ENCODE measurements around the gene DBN1.

The DBN1 gene

DNA sequence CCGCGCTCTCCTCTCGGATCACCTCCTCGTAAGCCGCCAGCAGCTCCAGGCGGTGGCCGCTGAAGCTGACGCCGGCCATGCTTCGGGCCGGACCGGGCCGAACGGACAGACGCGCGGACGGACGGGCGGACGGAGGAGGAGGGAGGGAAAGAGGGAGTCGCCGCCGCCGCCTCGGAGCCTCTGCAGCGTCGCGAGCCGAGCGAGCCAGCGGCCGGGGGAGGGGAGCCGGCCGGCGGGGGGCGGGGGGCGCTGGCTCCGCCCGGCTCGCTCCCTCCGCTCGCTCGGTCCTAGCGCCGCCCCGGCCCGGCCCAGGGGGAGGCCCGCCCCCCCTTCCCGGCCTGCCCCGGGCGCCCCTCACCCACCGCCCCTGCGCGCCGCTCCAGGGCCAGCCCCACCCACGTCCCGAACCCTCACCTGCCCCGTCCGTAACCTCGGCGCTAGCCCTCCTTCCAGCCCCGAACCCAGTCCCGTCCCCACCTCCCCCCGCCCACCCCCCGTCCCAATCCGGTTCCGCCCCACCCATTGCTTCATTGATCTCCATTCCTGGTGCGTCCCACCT is at the start of gene DBN1:
TSS of gene DBN1 (minus strand) at position 192 of the 559 bp plus-strand sequence. CDS start at position 79, 113 bp downstream.
- no peak for DNase-seq

DNA sequence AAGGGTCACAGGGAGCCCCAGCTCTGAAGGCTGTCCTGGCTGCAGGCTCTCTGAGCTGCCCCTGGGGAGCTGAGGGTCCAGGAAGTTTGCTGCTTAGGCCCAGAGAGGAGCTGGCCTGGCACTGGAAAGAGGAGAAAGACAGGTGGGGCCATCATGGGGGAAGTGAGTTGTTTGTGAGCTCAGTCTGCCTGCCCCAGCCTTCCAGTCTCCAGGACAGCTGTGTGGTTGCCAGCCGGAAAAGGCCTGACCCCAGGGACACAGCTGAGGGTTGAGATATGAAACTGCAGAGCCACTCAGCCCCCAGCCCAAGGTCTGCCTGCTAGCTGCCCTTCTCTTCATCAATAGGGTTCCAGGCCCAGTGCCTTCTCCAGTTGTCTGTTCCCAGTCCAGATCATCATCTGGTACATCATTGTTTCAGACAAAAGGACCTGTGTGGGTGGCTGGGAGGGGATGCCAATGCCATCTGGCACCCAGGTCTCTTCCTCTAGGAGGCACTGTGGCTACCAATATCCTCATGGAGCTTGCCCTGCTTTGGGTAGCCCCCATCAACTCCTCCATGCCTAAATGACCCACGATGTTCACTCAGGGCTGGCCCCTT is 47.6 kb upstream of the DBN1 start:
- DNase-seq = no peak

DNA sequence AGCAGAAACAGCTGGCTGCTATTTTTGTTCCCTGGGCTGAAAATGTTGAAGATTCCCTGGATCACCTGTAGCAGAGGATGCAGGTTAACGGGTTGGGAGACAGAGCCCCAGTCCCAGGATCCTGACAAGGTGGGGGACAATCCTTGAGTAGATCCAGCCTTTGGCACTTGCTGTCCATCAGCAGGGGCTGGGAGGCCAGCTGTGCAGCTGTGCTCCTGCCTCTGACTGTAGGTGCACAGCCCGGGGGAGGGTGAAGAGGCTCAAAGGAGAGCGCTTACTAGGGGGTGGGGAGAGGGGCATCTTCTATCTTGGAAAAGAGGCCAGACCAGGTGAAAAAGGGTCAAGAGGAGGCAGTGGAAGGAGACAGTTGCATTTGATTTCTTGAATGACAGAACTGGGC is 46.8 kb upstream of the DBN1 start:
- DNase-seq = no peak

DNA sequence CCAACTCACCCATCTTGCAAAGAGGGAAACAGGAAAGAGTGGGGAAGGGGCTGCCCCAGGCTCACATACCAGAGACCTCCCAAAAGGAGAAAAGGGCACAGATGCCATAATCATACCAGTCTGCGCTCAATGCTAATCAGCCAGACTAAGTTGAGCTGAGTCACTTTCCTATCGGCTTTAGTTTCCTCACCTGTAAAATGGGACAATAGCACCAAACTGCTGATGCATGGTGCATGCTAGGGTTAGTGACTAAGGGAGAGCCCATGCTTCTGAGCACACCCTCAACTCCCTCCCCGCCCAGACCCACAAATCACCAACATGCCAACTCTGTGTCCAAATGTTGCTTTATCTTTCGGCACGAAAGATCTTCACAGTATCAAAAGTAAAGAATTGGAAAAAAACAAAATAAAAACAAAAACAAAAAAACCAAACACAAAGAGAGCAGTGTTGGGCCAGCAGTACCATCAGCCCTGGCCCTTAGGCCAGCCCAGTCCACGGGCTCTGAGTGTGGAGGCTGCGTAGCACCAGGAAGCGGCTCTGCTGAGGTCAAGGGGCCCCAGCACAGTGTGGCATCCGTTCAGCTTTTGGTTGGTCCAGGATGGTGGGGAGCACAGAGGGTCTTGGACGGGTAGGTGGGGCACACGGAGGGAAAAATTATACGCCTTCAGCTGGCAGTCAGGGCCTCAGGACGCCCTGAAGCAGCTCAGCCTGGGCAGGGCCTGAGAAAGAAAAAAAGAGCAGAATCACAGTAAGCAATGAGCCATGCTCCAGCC is 46.2 kb upstream of the DBN1 start:
- DNase-seq = no peak

DNA sequence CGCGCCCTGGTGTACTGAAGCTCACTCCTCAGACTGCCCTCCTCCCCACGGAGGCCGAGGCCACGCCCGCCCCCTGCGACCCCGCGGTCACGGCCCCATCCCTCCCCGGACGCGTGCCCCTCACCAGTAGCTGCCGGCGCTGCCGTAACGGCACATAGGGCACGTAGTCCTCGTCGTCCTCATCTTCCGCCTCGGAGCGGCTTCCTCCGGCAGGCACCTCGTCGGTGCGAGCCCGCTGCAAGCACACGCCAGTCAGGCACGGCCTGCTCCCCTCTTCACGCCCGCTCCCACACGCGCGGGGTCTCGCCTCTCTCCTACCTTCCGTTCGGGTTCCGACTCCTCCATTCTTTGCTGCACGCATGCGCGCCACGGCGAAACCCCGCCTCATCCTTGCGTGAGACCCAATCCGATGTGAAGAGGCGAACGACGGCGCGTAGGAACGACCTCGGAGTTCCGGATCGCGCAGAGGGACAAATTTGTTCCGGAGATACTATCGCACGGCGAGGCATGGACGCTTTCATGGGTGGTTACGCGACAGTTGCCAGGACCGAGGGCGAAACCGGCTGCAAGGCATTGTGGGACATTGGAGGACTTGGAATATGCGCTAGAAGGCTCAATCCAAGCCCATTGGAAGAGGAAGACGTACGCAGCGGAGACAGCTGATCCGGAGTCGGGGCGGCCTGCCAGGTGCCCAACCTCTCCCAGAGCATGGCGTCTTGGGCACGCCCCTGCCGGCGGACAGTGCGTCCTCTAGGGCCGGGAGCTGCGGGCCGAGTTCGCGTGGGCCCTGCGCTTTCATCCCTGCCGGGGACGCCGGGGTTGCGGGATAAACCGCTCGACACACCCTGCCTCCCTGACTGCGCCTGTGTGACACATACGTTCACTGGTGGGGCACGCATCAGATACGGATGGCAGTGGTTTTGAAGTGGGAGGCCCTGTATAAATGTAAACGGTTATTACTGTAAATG is 43.5 kb upstream of the DBN1 start, which contains the start of gene DDX41:
TSS of gene DDX41 (minus strand) at position 361 of the 968 bp plus-strand sequence. CDS start at position 345, 16 bp downstream.
- DNase-seq = peak; percentile 97

DNA sequence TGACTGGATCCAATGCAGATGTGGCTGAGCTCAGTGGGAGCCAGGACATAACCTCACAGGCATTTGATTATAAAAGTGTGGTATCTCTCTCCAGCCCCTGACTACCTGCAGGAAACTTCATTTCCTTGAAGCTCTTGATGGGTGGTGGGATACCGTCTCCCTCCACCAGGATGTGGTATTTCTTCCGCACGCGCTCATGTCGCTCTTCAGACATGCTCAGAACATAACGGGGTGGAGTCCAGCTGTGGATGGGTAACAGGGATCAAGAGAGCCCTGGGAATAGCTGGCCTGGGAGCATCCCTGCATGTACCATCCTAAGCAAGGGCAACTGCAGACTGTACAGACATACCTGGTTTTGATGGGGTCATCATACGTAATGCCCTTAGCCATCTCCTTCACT is 42.1 kb upstream of the DBN1 start:
- no peak for DNase-seq

DNA sequence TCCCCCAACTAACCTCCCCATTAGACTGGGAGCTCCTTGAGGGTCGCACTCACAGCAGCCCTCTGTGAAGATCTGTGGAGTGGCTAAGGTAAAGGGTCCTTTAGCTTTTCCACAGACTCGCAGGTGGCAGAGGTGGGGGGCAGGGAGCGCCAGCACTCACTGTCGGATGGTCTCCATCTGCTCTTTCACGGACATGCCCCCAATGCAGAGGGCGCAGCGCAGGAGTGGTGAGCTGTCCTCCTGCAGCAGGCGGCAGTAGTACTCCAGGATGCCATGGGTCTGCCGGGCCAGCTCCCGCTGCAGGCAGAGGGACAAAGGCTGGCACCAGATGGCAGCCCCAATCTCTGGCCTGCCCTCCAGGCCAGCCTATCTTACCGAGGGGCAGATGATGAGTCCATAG is 41.1 kb upstream of the DBN1 start:
- no peak for DNase-seq

DNA sequence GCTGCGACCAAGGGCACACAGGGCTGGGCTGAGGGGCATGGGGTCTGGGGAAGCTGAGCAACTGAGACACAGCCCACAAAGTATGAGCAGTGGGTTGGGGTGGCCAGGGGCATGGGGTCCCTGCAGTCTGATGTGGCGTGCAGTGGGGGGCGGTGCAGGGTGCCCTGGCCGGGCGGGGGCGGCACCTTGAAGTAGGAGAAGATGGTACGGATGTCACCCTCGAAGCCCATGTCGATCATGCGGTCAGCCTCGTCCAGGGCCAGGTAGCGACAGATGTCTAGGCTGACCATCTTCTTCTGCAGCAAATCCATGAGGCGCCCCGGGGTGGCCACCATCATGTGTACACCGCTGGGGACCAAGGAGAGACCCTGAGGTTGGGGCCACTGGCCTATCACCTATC is 40.1 kb upstream of the DBN1 start:
- DNase-seq = no peak

DNA sequence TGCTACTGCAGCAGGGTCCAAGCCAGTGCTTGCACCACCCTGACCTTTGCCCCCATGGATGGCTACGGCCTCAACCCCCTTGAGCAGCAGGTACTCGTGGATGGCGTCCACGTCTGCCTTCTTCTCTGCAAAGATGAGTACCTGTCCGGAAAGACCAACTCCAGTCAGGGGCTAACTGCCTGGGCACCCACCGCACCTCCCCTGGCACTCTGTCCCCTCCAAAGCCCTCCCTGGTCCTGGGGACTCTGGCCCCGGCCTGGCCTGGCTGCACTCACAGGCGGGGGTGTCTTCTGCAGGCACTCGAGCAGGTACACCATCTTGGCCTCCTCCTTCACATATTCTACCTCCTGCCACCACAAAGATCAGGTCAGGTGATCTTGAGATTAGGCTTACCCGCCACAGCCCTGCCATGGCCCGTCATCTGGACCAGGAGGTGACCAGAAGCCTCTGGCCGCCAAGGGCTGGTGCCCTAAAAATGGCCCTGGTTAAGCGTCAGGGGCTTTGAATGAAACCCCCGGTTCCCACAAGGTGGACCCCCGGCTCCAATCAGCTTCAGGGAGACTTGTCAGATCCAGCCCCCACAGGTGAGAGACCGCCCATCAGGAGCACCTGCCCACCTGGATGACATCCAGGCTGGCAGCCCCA is 39.4 kb upstream of the DBN1 start:
- DNase-seq = no peak

DNA sequence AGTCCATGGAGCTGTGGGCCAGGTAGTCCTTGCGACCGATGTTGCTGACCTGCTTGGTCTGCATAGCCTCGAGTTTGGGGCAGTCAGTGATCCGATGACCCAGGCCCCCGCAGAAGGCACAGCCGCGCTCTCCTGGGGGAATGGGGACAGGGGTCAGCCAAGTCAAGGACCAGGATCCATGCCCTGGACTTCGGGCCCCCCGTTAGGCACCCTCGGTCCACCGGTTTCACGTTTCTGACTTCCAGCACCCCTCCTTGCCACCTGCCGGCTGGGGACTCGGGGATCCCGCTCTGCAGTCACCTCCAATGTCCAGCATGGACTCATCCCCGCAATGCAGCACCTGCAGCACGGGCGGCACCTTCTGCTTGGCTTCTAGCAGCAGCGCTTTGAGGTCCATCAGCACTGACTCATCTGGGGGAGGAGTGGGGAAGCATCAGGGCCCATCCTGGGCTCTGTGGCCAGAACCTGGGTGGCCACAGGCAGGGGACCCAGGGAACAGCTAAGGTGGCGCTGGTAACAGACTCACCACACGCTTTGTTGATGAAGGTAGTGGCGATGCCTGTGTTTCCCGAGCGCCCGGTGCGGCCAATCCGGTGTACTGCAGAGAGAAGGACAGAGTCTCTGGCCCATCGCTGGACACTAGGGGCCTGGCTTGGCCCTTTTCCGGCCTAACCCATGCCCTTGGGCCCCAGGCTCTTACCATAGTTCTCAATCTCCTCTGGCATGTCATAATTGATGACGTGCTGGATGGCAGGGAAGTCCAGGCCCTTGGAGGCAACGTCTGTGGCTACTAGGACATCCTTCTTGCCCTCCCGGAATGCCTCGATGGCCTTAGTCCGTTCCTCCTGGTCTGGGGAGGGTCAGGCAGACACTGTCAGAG is 38.6 kb upstream of the DBN1 start:
- no peak for DNase-seq

DNA sequence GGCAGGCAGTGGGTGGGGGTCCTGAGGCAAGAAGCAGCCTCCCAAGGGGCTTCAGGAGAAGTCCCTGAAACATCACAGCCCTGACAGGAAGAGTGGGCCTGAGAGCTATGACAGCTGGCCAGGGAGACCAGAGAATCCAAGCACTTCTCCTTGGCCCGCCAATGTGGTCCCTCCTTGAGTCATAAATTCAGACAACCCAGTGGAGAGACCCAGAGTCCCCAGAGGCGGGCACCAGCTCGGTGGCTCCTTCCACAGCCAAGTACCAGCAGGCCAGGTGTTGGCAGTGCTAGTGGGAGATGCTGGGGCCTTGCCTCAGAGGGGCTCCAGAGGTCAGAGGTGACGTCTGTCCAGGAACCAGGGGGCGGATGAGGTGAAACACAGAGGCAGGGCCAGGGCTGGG is 37.7 kb upstream of the DBN1 start:
- no peak for DNase-seq

DNA sequence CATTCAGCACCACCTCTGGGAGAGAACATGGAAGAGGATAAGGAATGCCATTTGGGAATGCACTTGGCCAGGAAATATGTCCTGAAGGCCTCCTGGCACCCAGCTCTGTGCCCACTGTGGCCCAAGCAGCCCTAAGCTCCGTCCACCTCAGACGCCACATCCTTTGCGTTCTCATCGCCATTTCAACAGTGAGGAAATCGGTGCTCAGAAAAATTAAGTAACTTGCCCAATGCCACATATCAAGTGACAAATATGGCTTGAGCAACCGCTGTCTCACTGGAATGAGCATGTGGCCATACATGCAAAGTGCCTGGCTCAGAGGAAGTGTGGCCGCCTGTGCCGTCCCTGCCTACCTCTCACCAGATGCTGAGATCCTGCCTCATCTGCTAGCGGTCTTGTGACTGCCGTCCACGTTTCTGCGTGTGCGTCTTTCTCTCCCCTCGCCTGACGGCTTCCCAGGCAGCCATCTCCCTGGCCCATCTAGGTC is 37.2 kb upstream of the DBN1 start:
- no peak for DNase-seq

DNA sequence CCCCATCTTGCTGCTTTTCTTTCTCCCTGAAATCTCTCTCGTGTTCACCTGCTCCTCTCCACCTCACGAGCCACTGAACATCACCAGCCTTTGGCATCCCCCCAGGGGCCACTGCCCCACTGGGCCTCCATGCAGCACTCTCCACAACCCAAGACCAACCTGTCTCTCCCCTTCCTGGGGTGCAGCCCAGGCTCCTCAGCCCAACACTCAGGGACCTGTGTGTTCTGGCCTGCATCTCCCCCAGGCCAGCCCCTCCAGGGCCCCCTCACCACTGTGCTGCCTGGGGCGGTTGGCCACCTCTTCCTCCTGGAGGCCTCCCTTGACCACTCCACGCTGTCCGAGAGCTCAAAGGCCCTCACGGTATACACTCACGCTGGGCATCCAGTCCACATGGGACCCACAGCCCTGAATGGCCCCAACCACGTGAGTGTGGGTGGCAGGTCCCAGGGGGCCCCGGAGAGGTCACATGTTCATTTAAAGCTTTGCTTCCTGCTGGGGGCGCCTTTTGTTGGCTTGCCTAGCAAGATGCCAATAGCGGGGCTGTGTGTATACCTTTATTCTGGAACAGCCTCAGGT is 36.6 kb upstream of the DBN1 start:
- DNase-seq = no peak

DNA sequence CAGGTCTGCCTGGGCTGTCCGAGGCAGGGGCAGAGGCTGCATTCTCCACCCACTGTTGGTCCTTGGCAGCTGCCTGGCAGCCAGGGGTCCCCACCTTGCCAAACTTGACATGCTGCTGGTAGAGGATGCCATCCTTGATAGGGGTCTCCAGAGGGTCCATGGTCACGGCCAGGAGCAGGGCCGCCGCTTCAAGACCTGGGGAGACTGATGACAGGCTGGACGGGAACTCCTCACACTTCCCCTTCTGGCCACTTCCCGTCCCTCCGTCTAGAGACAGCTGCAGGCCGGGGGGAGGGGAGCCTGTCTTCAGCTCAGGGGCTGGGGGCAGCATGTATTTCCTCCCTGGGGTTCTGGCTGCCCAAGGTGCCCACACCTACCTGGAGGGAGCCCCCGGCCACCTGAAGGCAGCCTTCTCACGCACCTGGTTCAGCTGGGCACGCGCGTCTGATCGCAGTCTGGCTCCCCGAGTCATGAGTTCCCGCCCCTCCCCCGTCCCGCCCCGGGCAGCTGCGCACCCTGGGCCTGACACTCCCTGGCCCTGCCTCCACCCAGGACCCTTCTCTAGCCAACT is 36.0 kb upstream of the DBN1 start, which contains the start of gene DOK3:
TSS of gene DOK3 (minus strand) at position 446 of the 571 bp plus-strand sequence. CDS start at position 160, 286 bp downstream.
- DNase-seq = no peak

DNA sequence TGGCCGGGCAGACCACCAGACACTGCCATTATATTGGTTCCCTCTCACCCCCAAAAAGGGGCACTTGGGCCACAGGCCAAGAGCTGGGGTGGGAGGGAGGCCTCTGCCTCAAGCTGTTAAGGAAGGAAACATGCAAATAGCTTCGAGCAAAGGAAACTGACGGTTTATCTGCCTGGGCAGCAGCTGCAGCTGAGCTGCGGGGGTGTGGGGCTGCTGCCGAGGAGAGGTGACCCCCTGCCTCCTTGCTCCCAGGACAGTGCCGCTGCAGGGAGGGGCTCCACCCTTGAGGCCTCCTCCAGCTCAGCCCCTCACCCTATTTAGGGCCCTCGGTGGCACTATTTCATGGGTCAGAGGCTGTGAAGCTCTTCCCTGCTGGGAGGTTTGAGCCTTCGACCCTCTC is 35.4 kb upstream of the DBN1 start:
- DNase-seq = no peak

DNA sequence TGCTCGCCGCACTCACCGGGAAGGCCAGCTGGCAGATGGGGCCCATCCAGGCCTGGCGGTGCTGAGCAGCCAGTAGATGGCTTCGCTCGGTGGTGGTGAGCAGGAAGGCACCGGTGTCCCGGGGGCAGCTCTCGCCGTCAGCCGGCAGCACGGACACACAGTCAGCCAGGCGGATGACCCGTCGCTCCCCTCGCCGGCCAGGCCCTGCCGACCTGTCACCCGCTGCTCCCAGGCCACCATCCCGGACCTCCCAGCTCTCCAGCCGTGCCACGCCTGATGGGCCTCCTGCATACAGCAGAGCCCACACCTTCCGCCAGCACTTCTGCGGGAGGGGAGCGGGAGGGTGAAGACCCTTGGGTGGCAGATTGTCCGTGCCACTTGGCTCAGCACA is 34.8 kb upstream of the DBN1 start:
- DNase-seq = no peak

DNA sequence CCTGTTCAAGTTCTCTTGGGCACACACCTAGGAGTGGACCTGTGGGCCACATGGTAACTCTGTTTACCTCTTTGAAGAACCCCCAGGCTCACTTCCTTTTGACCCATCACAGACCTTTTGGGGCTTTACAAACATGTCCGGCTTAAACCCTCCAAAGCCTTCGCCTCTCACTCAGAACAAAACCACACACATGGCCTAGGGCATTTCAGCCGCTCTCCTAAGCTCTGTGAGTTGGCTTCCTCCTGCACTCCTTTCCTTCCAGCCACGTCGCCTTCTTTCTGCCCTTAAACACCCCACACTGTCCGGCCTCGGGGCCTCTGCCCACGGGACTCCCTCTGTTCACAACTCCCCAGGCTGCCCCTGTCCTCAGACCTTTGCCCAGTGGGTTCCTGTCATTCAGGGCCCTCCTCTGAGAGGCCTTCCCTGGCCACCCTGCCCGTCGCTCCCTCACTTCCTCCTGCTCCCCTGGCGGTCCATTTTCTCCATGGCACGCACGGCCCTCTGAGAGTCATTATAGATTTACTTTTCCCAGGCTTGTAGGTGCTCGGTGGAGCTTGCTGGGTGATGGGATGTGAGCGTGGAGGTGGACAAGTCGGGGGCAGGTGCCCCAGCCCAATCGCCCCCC is 34.3 kb upstream of the DBN1 start:
- no peak for DNase-seq

DNA sequence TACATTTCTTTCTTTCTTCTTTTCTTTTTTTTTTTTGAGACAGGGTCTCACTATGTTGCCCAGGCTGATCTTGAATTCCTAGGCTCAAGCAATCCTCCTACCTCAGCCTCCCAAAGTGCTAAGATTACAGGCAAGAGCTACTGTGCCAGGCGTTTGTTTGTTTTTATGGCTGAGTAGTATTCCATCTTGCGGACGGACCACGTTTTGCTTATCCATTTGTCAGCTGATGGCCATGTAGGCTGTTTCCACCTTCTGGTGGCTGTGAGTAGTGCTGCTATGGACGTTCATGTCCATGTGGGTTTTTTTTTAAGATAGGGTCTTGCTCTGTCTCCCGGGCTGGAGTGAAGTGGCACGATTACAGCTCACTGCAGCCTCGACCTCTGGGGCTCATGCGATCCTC is 33.7 kb upstream of the DBN1 start:
- no peak for DNase-seq

DNA sequence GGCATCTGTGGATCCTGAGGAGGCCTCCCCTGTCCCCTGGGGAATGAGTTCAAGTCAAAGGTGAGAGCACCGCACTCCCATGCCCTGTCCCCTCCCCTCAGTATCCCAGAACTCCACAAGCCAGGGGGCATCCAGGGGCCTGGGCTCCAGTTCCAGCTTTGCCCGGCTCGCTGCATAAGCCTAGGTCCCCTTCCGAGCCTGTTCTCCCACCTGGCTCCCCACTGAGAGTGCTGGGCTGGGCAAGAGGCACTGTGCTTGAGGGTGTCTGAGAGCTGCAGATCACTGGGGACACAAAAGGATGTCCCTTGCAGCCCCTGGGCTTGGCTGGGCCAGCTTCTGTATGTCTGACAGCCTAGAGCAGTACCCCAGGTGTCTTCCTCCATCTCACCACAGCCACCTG is 31.6 kb upstream of the DBN1 start:
- DNase-seq = no peak

All from activated CD8-positive, alpha-beta memory T cell treated with anti-CD3 and anti-CD28 coated beads, Interleukin-2, amount 50 U/mL, for 48 hours (primary cell).